ENCODE results near the gene SYNC. TPM values are rescaled to one million over a fixed set of nuclear protein-coding genes. Genes with fewer than 3 reads are reported as not detected.
"Not testable (repeated sequence)": the region's sequence is repeated elsewhere in the genome, so short reads cannot be mapped to it uniquely, and the experiment has no call there.

The SYNC gene
- total and polyA plus RNA-seq, 2 donors (not counting 1 experiment from before 2014, with no cell fraction given): 50.9 to 58.1 TPM

DNA sequence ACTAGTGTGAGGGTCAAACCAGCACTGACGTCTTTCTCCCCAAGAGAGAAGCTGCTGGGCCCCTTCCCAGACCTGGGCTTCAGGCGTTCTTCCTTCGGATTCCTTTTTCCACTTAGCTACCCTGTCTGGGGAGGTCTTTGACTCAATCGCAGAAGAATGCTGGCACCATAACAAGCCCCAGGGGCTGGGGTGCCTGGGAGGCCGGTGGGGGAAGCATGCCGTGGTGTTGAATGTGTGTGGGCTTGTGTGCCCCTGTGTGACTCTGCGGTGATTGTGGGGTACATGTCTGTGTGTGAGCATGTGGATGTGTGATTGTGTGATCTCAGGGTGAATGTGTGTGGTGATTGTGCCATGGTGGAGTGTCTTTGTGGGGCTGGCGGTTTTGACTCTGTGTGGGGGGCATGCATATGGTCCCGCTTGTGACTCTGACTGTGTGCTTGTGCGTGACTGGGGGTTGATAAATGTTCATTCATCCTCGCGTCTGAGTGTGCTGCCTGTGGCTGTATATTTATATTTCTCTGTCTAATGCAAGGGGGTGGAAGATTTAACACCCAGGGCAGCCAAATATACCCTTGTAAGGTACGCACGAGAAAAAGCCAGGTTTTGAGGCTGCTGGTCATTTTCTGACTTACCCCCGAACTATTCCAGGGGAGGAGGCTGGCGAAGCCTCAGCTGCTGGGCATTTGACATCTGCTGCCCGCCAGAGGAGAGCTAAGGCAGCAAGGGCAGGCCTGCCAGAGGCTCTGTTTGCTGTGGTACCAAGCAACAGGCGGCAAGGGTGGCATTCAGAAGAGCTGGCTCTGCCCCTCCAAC lies 1.1 kb upstream of the SYNC start:
- peak overlapping the region; percentile 92 for H3K27ac ChIP-seq (ENCODE audit: insufficient read depth, low read length)
- peaks cover 14% of the 10 kb centered on the region for H3K79me2 ChIP-seq (ENCODE audit: control insufficient read depth, insufficient read depth, low read length)
- peak overlapping the region; percentile 83 for H3K4me2 ChIP-seq (ENCODE audit: extremely low read depth, insufficient read depth, low read length)
- no peaks in the 10 kb centered on the region for H4K20me1 ChIP-seq (ENCODE audit: control insufficient read depth, extremely low read depth, insufficient read depth, low read length)
- H3K9me3 ChIP-seq (ENCODE audit: control insufficient read depth, insufficient read depth, low read depth, low read length): no peaks in the 10 kb centered on the region
- peaks cover 20% of the 10 kb centered on the region for H3K4me1 ChIP-seq (ENCODE audit: control insufficient read depth, extremely low read depth, insufficient read depth, low read length)
- H3K4me3 ChIP-seq (replicated peaks in 1 of 4; ENCODE audit: control extremely low read depth in 1 of 4, insufficient read depth in 1 of 4, low read depth in 3 of 4, low read length in 4 of 4): peak overlapping the region; percentile 50 to 73 (median 70)
- H3K27me3 ChIP-seq (ENCODE audit: control insufficient read depth, insufficient read depth, low read length): no peaks in the 10 kb centered on the region
- peak overlapping the region; percentile 65 for H2AFZ ChIP-seq (ENCODE audit: low read length)
- DNase-seq (ENCODE audit: low read depth in 2 of 2): peak; percentile 89 to 99
- no peak for TF ChIP-seq EZH2 (IDR thresholded peaks at IDR 0.05; ENCODE audit: low read length, missing control alignments)
- TF ChIP-seq, protein P1, sequence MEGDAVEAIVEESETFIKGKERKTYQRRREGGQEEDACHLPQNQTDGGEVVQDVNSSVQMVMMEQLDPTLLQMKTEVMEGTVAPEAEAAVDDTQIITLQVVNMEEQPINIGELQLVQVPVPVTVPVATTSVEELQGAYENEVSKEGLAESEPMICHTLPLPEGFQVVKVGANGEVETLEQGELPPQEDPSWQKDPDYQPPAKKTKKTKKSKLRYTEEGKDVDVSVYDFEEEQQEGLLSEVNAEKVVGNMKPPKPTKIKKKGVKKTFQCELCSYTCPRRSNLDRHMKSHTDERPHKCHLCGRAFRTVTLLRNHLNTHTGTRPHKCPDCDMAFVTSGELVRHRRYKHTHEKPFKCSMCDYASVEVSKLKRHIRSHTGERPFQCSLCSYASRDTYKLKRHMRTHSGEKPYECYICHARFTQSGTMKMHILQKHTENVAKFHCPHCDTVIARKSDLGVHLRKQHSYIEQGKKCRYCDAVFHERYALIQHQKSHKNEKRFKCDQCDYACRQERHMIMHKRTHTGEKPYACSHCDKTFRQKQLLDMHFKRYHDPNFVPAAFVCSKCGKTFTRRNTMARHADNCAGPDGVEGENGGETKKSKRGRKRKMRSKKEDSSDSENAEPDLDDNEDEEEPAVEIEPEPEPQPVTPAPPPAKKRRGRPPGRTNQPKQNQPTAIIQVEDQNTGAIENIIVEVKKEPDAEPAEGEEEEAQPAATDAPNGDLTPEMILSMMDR (conservative IDR thresholded peaks at IDR 0.05 in 1 of 2, IDR thresholded peaks at IDR 0.05 in 1 of 2; ENCODE audit: low read depth in 1 of 2, low read length in 2 of 2): no peak
- no peaks in the 10 kb centered on the region for H3K36me3 ChIP-seq (ENCODE audit: control insufficient read depth, insufficient read depth, low read length)
- H3K9ac ChIP-seq (ENCODE audit: insufficient read depth, low read length): peak overlapping the region; percentile 88

DNA sequence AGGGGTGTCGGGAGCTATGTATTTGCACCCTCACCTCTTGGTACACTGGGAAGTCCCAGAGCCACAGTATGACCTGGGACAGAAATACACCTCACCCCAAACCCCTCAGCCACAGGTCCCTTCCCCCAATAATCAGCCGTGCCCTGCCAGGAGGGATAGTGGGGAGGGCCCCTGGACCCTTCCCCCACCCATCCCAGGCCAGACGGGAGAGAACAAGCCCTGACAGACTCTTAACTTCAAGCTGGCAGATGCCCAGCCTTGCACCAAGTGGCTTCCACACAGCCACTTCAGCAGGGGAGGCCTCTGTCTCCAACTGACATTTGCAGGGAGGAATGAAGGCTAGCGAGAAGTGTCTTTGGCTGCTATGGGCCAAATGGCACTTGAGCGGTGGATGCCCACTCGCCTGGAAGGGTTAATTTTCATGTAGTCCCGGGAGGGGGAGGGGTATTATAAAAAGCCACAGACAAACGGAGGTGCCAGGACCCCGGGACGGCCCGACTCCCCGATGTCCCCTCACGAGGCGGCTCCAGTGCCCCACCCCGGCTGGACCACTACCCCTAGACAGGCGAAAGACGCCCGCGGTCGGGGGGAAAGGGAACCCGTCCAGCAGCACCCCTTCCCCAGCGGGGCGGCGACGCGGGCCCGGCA lies 495 bp downstream of the SYNC start:
- H2AFZ ChIP-seq (ENCODE audit: low read length): no peak overlapping the region
- peak overlapping the region; percentile 54 for H3K27ac ChIP-seq (ENCODE audit: insufficient read depth, low read length)
- H3K4me3 ChIP-seq (replicated peaks in 1 of 4; ENCODE audit: control extremely low read depth in 1 of 4, insufficient read depth in 1 of 4, low read depth in 3 of 4, low read length in 4 of 4): peak overlapping the region; percentile 66 to 77 (median 70)
- peaks cover 22% of the 10 kb centered on the region for H3K4me1 ChIP-seq (ENCODE audit: control insufficient read depth, extremely low read depth, insufficient read depth, low read length)
- H3K9ac ChIP-seq (ENCODE audit: insufficient read depth, low read length): peak overlapping the region; percentile 88
- no peaks in the 10 kb centered on the region for H3K27me3 ChIP-seq (ENCODE audit: control insufficient read depth, insufficient read depth, low read length)
- TF ChIP-seq, protein P1 (conservative IDR thresholded peaks at IDR 0.05 in 1 of 2, IDR thresholded peaks at IDR 0.05 in 1 of 2; ENCODE audit: low read depth in 1 of 2, low read length in 2 of 2): no peak
- TF ChIP-seq EZH2 (IDR thresholded peaks at IDR 0.05; ENCODE audit: low read length, missing control alignments): no peak
- H4K20me1 ChIP-seq (ENCODE audit: control insufficient read depth, extremely low read depth, insufficient read depth, low read length): no peaks in the 10 kb centered on the region
- peak overlapping the region; percentile 98 for H3K4me2 ChIP-seq (ENCODE audit: extremely low read depth, insufficient read depth, low read length)
- peak; percentile 29 to 50 for DNase-seq (ENCODE audit: low read depth in 2 of 2)
- H3K9me3 ChIP-seq (ENCODE audit: control insufficient read depth, insufficient read depth, low read depth, low read length): no peaks in the 10 kb centered on the region
- peaks cover 14% of the 10 kb centered on the region for H3K79me2 ChIP-seq (ENCODE audit: control insufficient read depth, insufficient read depth, low read length)
- H3K36me3 ChIP-seq (ENCODE audit: control insufficient read depth, insufficient read depth, low read length): no peaks in the 10 kb centered on the region

DNA sequence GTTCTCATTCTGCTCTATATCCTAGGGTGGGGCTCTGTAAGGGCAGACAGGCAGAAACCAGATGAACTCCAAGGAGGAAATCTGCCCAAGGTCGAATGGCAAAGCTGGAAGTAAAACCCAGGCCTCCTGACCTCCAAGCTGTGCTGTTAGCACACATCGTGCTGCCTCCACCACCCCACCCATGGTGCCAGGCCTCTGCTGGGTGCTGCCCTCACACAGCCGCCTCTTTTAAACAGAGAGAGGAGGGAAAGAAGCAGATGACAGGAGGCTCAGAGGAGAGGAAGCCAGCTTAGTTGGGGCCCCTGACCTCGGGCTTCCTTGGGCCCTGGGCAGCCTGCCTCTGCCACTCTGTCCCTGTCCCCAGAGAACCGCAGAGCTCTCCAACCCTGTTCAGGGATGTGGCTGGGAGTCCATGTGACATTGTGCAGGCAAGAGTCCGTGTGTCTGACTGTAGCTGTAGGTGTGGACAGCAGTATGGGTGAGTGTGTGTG lies 1.1 kb downstream of the SYNC start:
- DNase-seq (ENCODE audit: low read depth in 2 of 2): peak in 1 of 2 donors; percentile 36
- Histone ChIP-seq H3K36me3 (ENCODE audit: control insufficient read depth, insufficient read depth, low read length) (peaks cover 3% of the 10 kb centered on the region), H2AFZ (ENCODE audit: low read length) (no peak overlapping the region), H4K20me1 (ENCODE audit: control insufficient read depth, extremely low read depth, insufficient read depth, low read length) (no peaks in the 10 kb centered on the region), H3K27ac (ENCODE audit: insufficient read depth, low read length) (peak overlapping the region; percentile 54), H3K79me2 (ENCODE audit: control insufficient read depth, insufficient read depth, low read length) (peaks cover 14% of the 10 kb centered on the region), H3K27me3 (ENCODE audit: control insufficient read depth, insufficient read depth, low read length) (no peaks in the 10 kb centered on the region), H3K9me3 (ENCODE audit: control insufficient read depth, insufficient read depth, low read depth, low read length) (no peaks in the 10 kb centered on the region), H3K4me2 (ENCODE audit: extremely low read depth, insufficient read depth, low read length) (peak overlapping the region; percentile 98), H3K4me3 (replicated peaks in 1 of 4; ENCODE audit: control extremely low read depth in 1 of 4, insufficient read depth in 1 of 4, low read depth in 3 of 4, low read length in 4 of 4) (peak overlapping the region; percentile 66 to 77 (median 70)), H3K9ac (ENCODE audit: insufficient read depth, low read length) (peak overlapping the region; percentile 8), H3K4me1 (ENCODE audit: control insufficient read depth, extremely low read depth, insufficient read depth, low read length) (peaks cover 22% of the 10 kb centered on the region)
- TF ChIP-seq EZH2 (IDR thresholded peaks at IDR 0.05; ENCODE audit: low read length, missing control alignments): no peak
- TF ChIP-seq, protein P1 (conservative IDR thresholded peaks at IDR 0.05 in 1 of 2, IDR thresholded peaks at IDR 0.05 in 1 of 2; ENCODE audit: low read depth in 1 of 2, low read length in 2 of 2): no peak

DNA sequence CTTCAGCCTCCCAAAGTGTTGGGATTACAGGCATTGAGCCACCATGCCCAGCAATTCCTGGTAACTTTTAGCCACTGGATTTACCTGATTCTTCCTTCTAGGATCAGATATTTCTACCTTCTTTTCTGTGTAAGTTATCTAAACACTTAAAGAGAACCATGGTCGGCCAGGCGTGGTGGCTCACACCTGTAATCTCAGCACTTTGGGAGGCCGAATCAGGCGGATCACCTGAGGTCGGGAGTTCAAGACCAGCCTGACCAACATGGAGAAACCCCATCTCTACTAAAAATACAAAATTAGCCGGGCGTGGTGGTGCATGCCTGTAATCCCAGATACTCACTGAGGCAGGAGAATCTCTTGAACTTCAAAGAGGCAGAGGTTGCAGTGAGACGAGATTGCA lies 5.6 kb downstream of the SYNC start:
- not testable (repeated sequence) for H3K27ac ChIP-seq (ENCODE audit: insufficient read depth, low read length); H3K4me2 ChIP-seq (ENCODE audit: extremely low read depth, insufficient read depth, low read length); H4K20me1 ChIP-seq (ENCODE audit: control insufficient read depth, extremely low read depth, insufficient read depth, low read length); H3K27me3 ChIP-seq (ENCODE audit: control insufficient read depth, insufficient read depth, low read length); H3K36me3 ChIP-seq (ENCODE audit: control insufficient read depth, insufficient read depth, low read length); H2AFZ ChIP-seq (ENCODE audit: low read length); H3K9me3 ChIP-seq (ENCODE audit: control insufficient read depth, insufficient read depth, low read depth, low read length); DNase-seq (ENCODE audit: low read depth in 2 of 2); H3K4me3 ChIP-seq (replicated peaks in 1 of 4; ENCODE audit: control extremely low read depth in 1 of 4, insufficient read depth in 1 of 4, low read depth in 3 of 4, low read length in 4 of 4); H3K9ac ChIP-seq (ENCODE audit: insufficient read depth, low read length)
- H3K4me1 ChIP-seq (ENCODE audit: control insufficient read depth, extremely low read depth, insufficient read depth, low read length): peaks cover 27% of the 10 kb centered on the region
- peaks cover 12% of the 10 kb centered on the region for H3K79me2 ChIP-seq (ENCODE audit: control insufficient read depth, insufficient read depth, low read length)
